GM18870 (cell line): Measurements from ENCODE around the gene SVIL.

ENCODE experiments used
- ATAC-seq: cut with Tn5 transposase; IDR thresholded peaks from one replicate; pipeline ENCODE4 v1.9.1; 2021; ENCODE audit warnings: moderate library complexity; ENCODE audit not compliant: unreplicated experiment

The SVIL gene

DNA sequence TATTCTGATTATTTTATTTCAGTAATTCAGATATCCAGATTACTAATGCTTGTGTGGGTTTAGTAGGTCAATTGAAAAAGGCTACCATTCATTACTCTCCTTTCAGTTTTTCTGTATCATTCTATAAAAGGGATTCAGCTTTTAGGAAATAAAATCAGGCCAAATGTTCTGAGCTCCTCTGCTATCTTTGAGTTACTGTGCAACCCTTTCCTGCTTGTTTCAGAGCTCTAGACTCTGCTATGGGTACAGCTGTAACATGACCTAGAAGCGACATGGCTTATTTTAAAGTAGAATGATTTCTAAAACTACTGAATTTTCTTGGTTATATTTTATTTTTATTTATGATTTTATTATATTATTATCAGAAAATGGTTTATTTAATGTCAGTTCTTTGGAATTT lies 203.1 kb downstream of the SVIL start:
- no peak for ATAC-seq

DNA sequence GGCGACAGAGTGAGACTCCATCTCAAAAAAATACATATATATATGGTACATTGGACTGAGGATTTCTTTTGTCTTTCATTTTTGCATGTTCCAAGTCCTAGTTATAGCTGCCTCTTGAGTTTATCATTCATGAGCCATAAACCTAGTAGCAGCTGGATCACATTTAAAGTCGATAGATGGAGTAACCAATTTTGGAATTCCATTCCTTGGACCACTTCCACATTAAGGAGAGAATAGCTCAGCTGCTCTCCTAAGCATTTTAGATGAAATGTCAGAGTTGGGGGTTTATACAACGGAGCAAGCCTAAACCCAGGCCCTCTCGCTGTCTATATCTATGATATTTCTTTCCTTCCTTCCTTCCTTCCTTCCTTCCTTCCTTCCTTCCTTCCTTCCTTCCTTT lies 204.7 kb downstream of the SVIL start:
- no peak for ATAC-seq

DNA sequence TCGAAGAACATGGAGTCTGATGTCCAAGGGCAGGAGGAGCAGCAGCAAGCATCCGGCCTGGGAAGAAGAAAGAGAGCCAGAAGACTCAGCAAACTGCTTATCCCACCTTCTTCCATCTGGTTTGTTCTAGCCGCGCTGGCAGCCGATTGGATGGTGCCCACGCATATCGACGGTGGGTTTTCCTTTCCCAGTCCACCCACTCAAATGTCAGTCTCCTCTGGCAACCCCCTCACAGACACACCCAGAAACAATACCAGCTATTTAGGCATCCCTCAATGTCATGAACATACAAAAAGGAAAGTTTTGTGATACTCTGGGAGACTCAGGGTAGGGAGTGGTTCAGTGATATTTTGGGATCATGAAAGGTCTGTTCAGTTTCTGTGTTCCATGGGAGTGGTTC lies 206.3 kb downstream of the SVIL start:
- ATAC-seq, result no peak

DNA sequence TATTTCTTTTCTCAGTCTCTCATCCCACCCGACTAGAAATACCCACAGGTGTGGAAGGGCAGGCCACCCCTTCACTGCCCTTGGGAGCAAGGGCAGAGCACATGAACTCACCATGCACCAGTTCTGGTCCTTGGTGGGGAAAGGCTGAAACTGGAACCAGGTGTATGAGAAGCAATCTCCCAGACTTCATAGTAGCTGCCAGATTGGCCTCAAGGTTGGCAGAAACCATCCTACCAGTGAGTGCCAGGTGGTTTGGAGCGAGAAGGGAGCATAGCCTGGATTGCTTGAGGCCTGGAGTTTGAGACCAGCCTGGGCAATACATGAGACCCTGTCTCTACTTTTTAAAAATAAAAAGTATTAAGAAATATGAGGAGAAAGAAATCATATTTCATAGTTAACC lies 207.1 kb downstream of the SVIL start:
- no peak for ATAC-seq

DNA sequence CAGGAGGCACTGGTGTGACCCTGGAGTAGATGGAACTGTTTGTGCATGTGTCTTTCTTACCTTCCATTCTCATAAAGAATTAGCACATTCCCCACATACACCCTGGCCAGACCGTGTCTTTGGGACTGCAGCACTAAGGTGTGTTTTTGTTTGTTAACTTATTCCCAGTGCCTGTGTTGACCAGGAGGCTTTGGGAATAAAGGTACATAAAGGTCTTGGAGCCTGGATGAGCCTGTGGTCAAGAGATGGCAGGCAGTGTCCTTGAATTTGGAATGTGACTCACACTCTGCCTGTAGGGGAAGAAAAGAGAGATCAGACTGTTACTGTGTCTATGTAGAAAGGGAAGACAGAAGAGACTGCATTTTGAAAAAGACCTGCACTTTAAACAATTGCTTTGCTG lies 208.4 kb downstream of the SVIL start:
- no peak for ATAC-seq

DNA sequence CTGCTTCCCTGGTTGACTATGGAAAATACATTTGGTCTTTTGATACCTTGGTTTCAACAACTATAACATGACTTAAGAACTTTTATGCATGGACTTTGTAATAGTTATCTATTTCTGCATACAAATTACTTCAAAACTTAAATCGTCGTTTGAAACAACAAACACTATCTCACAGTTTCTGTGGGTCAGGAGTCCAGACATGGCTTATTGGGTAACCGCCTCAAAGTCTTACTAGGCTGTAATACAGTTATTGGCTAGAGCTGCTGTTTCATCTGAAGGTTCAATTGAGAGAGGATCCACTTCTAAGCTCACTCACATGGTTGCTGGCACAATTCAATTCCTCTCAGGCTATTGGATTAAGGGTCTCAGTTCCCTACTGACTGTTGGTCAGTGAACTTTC lies 210.8 kb downstream of the SVIL start:
- ATAC-seq, result no peak

DNA sequence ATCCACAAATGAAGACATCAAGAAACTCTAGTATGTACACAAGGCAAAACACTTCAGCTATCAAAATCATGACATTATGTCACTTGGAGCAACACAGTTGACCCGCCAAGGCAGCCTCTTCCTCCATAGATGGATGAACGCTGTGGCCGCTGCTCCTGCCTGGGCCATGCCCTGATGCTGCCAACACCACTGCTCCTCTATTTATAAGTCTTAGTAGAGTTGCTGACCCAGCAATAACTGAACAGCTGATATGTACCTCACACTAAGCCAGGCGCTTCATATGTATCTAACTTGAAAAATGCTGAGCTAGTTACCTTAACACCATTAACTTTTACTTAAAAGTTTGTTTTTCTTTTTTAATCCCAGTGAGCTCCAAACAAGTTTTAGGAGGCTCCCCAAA lies 214.0 kb downstream of the SVIL start:
- ATAC-seq, result no peak

DNA sequence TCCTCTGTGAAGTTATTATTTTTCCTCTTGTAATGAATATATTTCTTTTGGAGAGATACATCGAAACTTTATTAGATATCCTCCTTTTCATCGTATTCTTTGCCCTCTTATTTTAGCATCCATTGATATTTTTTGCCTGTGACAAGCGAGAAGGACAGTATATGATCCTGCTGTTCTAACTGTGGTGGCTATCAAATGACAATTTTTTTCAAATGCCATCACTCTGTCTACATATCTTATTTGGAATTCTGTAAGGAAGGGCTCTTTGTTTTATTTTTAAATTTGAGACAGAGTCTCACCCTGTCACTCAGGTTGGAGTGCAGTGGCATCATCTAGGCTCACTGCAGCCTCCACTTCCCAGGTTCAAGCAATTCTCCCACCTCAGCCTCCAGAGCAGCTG lies 217.4 kb downstream of the SVIL start:
- ATAC-seq, result no peak

DNA sequence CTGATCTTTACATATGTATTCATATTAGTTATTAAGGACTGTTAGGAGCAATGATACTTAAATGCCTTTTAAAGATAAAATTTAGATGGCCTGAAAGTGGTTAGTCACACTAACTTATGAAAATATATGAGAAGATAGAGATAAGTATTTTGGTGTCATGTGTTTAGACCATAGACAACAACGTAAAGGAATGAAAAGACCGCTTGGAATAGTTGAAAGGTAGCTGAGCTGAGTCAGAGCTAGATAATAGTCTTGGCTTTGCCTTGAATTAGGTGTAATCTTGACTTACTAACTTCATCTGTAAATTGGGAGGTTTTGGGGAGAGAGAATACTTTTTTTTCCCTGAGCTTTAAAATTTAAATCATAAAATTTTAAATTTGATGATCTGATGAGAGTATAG lies 218.9 kb downstream of the SVIL start:
- no peak for ATAC-seq

DNA sequence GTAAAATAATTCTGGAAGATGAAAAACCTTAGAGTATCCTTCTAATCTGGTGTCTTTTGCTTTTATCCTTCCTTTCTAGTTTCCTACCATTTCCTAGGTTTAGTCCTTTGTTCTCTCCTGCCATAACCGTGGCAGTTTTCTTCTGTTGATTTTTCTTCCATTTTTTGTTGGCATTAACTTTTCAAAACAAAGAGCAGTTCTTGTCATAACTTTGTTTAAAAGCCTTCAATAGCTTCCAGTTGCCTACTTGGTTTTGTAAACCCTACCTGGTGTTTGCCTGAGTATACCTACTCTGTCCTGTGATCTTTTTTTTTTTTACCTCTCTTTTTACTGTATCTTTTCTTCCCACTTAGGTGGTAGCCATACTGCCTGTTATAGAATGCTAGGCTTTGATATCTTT lies 220.3 kb downstream of the SVIL start:
- no peak for ATAC-seq

DNA sequence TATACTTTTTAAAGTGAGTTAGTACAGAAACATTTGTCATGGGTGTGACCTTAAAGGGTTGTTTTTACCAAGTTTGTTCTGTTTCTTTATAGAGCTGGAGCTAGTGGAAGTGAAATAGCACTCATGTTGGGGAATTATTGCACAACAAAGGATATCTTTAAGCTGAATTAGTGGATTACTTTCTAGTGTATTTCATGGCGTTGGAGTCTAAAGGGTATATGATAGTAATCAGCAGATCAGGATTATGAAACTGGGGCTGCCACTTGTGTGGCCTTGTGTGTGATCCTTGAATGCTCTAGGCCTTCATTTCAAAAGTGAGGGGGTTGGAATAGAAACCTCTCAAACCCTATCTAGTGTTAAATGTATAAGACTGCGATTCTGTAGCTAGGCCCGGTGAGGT lies 222.3 kb downstream of the SVIL start:
- no peak for ATAC-seq

DNA sequence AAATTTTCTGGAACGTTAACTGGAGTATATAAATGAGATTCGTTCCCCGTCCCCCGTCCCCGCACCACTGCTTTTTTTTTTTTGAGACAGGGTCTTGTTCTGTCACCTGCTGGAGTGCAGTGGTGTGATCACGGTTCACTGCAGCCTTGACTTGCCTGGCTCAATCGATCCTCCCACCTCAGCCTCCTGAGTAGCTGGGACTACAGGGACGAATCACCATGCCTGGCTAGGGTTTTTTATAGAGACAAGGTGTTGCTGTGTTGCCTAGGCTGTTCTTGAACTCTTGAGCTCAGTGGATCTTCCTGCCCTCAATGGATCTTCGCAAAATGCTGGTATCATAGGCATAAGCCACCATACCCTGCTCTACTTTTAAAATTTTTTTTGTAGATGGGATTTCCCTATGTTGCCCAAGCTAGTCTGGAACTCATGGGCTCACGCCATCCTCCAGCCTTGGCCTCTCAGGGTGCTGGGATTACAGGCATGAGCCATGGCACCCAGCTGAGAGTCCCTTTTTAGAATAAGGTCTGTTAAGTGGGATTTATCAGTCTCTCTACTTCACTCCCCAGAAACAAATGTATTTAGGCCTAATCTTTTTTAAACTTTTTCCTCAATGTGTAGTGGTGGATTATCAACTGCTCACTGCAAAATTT lies 223.0 kb downstream of the SVIL start:
- no peak for ATAC-seq

DNA sequence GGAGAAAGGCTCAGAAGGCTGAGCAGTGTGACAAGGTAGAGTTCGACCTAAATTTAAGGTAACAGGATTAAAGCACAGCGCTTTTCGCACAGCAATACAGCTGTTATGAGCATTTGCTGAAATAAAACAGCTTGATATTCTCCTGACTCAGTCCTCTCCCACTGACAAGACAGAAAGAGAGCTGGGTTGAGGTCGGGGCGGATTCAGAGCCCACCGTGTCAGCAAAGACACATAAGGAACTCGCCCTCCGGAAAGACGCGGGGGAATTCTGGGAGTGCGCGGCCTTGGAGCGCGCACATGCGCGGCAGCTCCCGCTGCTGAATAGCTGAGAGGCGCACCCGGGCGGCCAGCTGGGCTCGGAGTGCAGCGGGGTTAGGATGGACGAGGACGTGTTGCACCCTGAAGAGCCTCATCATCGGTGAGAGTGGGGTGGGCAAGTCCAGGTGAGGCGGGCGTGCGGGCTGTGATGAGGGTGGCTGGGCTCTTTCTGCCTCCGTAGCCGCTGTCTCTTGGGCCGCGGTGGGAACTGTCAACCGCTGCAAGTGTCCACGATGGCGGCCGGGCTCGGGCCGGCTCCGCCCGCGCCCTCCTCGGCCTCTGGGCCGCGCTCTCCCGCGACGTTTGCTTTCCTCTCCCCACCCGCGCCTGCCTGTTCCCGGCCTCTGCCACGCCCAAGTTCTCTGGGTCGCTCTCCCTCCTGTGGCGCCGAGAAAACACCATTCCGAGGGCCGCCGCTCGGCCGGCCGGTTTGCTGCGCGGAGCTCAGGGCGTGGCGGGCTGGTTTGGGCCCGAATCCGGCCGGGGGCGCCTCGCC lies 225.3 kb downstream of the SVIL start:
- ATAC-seq, result no peak

DNA sequence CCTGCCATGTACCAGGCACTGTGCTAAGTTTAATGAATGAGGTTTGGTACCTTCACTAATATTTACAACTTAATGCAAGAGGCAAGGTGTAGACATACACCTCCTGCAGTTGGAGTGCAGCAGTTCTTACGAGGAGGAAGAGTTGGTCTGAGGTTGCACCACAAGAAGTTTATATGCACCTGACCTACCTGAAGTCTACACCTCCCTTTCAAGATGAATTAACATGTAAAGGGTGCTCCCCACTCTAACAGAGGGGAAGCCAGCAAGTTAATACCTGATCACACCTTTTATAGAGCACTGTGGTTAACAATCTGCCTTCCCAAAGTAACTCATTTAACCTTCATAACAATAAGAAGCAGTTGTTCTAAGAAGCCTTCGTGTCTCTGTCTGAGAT lies 225.9 kb downstream of the SVIL start:
- no peak for ATAC-seq
